Spleen (tissue), 7 donors: Measurements from ENCODE around the gene SLC26A6.

Source experiments
- POLR2A ChIP-seq, 3 donors: fragments of 450-650 bp; IDR thresholded peaks; one replicate each; pipeline ENCODE4 v1.5.1; 2017; ENCODE audit warnings: antibody characterized with exemption in 3 of 3, mild to moderate bottlenecking in 1 of 3
- POLR2AphosphoS5 ChIP-seq, 3 donors: sonication (generic); formaldehyde crosslinking; IDR thresholded peaks; one replicate each; pipeline ENCODE4 v1.5.1; 2017; ENCODE audit warnings: antibody characterized with exemption in 3 of 3
- TF ChIP-seq, protein P1 (sequence below), 11 experiments: fragments of 200-600 bp in 7 of 11; fragments of 450-650 bp in 4 of 11; sonication (generic) in 4 of 11; IDR thresholded peaks in 8 of 11; conservative IDR thresholded peaks in 3 of 11; 1 replicate in 7 of 11; 2 replicates in 4 of 11; pipeline versions ENCODE4 v1.4.0 to v1.8.0; 2016 to 2021; ENCODE audit warnings: antibody characterized with exemption in 11 of 11, inconsistent platforms in 4 of 11, mild to moderate bottlenecking in 1 of 11
- donor health status: DM: no; HTN: no; CAD: no; lungs with moderate emphysema.
- donor health status: DM: no; HTN: no; CAD: no.
- donor health status: DM: no; HTN: no; CAD: no.

DNA sequence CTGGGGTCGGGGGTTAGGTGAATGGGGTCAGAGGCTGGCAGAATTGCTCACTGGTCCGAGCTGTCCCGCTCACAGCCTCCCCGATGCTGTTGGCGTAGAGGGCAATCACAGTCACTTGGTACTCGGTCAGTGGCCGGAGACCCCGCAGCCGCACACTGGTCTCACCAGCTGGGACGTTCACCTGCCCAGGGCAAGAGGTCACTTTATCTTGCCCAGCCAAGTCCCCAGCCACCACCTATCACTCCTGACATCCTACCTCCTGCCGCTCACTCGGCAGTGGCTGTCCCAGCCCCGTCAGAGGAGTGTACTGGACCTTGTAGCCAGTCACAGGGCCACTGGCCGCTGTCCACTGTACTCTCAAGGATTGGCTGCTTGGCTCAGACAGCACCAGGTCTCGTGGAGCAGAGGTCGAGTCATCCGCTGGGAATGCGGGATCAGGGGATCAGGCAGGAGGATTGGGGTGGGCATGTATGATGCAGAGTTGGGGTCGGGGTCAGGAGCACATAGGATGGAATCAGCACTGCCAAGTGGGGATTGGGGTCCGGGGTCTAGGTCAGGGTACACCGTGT lies 42.7 kb downstream of the SLC26A6 start:
- TF ChIP-seq, protein P1, sequence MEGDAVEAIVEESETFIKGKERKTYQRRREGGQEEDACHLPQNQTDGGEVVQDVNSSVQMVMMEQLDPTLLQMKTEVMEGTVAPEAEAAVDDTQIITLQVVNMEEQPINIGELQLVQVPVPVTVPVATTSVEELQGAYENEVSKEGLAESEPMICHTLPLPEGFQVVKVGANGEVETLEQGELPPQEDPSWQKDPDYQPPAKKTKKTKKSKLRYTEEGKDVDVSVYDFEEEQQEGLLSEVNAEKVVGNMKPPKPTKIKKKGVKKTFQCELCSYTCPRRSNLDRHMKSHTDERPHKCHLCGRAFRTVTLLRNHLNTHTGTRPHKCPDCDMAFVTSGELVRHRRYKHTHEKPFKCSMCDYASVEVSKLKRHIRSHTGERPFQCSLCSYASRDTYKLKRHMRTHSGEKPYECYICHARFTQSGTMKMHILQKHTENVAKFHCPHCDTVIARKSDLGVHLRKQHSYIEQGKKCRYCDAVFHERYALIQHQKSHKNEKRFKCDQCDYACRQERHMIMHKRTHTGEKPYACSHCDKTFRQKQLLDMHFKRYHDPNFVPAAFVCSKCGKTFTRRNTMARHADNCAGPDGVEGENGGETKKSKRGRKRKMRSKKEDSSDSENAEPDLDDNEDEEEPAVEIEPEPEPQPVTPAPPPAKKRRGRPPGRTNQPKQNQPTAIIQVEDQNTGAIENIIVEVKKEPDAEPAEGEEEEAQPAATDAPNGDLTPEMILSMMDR (IDR thresholded peaks at IDR 0.05 in 8 of 11, conservative IDR thresholded peaks at IDR 0.05 in 3 of 11) = no peak
- TF ChIP-seq POLR2AphosphoS5 (IDR thresholded peaks at IDR 0.05) (no peak), POLR2A (IDR thresholded peaks at IDR 0.05) (no peak)
